HepG2 (cell line): Measurements from ENCODE around the gene ST3GAL2. TPM values are rescaled to one million over a fixed set of nuclear protein-coding genes. Genes with fewer than 3 reads are reported as not detected.

ENCODE experiments used
- ATAC-seq: fragments of 200-7000 bp; cut with Tn5 transposase; 3 replicates; pipeline ENCODE4 v1.9.1; 2020; ENCODE audit warnings: mild to moderate bottlenecking, moderate library complexity
- BruUV-seq: library from RNA; stranded (reverse); fragments of 400-500 nt; replicated peaks from 2 replicates; lab custom pipeline; 2021; lab: Mats Ljungman, UMichigan
- CTCF ChIA-PET: fragments of 300-600 bp; formaldehyde crosslinking; extraction: SDS; loops from one replicate; lab custom pipeline; 2021; ENCODE audit warnings: low total read pairs, inconsistent platforms, low intra/inter-chr PET ratio; lab: Yijun Ruan, JAX
- POLR2A ChIA-PET: fragments of 350-600 bp; sonication (Branson Sonifier 250); formaldehyde crosslinking; loops from one replicate; lab custom pipeline; 2020; ENCODE audit warnings: antibody characterized with exemption, inconsistent platforms; lab: Yijun Ruan, JAX
- DNase-seq: peaks from one replicate; pipeline ENCODE4 v3.0.0-alpha.2; 2015; ENCODE audit warnings: low spot score
- FAIRE-seq: peaks from 3 replicates; lab custom pipeline; 2011; peaks lifted over from hg19 to GRCh38; lab: Jason Lieb, UNC
- H2AFZ ChIP-seq: one replicate; pipeline ENCODE4 v1.6.1; 2011; ENCODE audit warnings: low read length, inconsistent platforms
- H3K27ac ChIP-seq: fragments of 300-600 bp; 3 replicates; pipeline ENCODE4 v1.8.0; 2011; ENCODE audit warnings: mixed run types, mild to moderate bottlenecking, mixed read lengths, low read length, inconsistent platforms; ENCODE audit not compliant: insufficient read depth; ENCODE audit errors: extremely low read length
- H3K27me3 ChIP-seq, 2 experiments: fragments of 200-600 bp in 1 of 2; 2 replicates in 1 of 2; 3 replicates in 1 of 2; pipeline versions ENCODE4 v1.6.0 to v1.8.0; 2011; ENCODE audit warnings: low read length in 2 of 2, mild to moderate bottlenecking in 2 of 2, moderate library complexity in 2 of 2, inconsistent platforms in 1 of 2; ENCODE audit not compliant: insufficient read depth in 2 of 2, control insufficient read depth in 1 of 2
- H3K36me3 ChIP-seq, 2 experiments: fragments of 200-600 bp in 1 of 2; replicated peaks in 1 of 2; 2 replicates in 1 of 2; 3 replicates in 1 of 2; pipeline versions ENCODE4 v1.5.1 to v1.8.0; 2011; ENCODE audit warnings: low read length in 2 of 2, inconsistent platforms in 1 of 2; ENCODE audit not compliant: insufficient read depth in 2 of 2, control insufficient read depth in 1 of 2
- H3K4me1 ChIP-seq: 2 replicates; pipeline ENCODE4 v1.5.1; 2012; ENCODE audit warnings: low read length, inconsistent platforms; ENCODE audit not compliant: insufficient read depth
- H3K4me2 ChIP-seq: 2 replicates; pipeline ENCODE4 v1.6.0; 2011; ENCODE audit warnings: low read depth, low read length, inconsistent platforms
- H3K4me3 ChIP-seq, 3 experiments: fragments of 200-600 bp in 1 of 3; sonication (generic), shearing (Covaris generic) in 1 of 3; replicated peaks in 1 of 3; 2 replicates each; pipeline ENCODE4 v1.5.1; 2011 to 2016; ENCODE audit warnings: low read length in 3 of 3, inconsistent platforms in 2 of 3, low read depth in 2 of 3, mild to moderate bottlenecking in 2 of 3, control low read depth in 1 of 3, mixed read lengths in 1 of 3; ENCODE audit not compliant: insufficient read depth in 1 of 3
- H3K79me2 ChIP-seq: one replicate; pipeline ENCODE4 v1.6.1; 2011; ENCODE audit warnings: low read length, inconsistent platforms; ENCODE audit not compliant: insufficient read depth
- H3K9ac ChIP-seq: 2 replicates; pipeline ENCODE4 v1.6.0; 2011; ENCODE audit warnings: mild to moderate bottlenecking, low read depth, low read length, inconsistent platforms; ENCODE audit not compliant: insufficient read depth
- H3K9me3 ChIP-seq: 2 replicates; pipeline ENCODE4 v1.5.1; 2012; ENCODE audit warnings: mild to moderate bottlenecking, low read length
- H4K20me1 ChIP-seq: 2 replicates; pipeline ENCODE4 v1.6.0; 2011; ENCODE audit warnings: inconsistent platforms, mild to moderate bottlenecking, low read length, moderate library complexity; ENCODE audit not compliant: insufficient read depth
- AGO2 ChIP-seq: fragments of 200-400 bp; formaldehyde crosslinking; optimal IDR thresholded peaks from 2 replicates; pipeline ENCODE3; 2017; ENCODE audit warnings: mild to moderate bottlenecking, low read depth, low read length, moderate library complexity
- ERF ChIP-seq: IDR thresholded peaks from 2 replicates; pipeline ENCODE4 v1.6.1; 2018; ENCODE audit warnings: missing biosample characterization, missing genetic modification reagents
- ETV5 ChIP-seq: IDR thresholded peaks from 2 replicates; pipeline ENCODE4 v1.6.1; 2018; ENCODE audit warnings: missing biosample characterization, missing genetic modification reagents, inconsistent platforms, borderline replicate concordance
- MAFF ChIP-seq: IDR thresholded peaks from 2 replicates; pipeline ENCODE4 v1.6.1; 2011; ENCODE audit warnings: low read depth, low read length, improper control_type of control experiment
- RAD51 ChIP-seq: fragments of 450-650 bp; IDR thresholded peaks from 2 replicates; pipeline ENCODE4 v1.6.1; 2016; ENCODE audit warnings: borderline replicate concordance
- ZFP36L1 ChIP-seq: sonication (generic); formaldehyde crosslinking; IDR thresholded peaks from 2 replicates; pipeline ENCODE4 v1.8.0; 2022; ENCODE audit warnings: mild to moderate bottlenecking, missing genetic modification reagents, moderate library complexity
- ZKSCAN1 ChIP-seq: fragments of 150-350 bp; IDR thresholded peaks from 2 replicates; pipeline ENCODE4 v1.6.1; 2014; ENCODE audit warnings: low read length
- ZNF615 ChIP-seq: sonication (generic); formaldehyde crosslinking; IDR thresholded peaks from 2 replicates; pipeline ENCODE4 v1.5.0; 2020; ENCODE audit warnings: mild to moderate bottlenecking, missing genetic modification reagents, borderline replicate concordance
- ZNF850 ChIP-seq: sonication (generic); formaldehyde crosslinking; conservative IDR thresholded peaks from 2 replicates; pipeline ENCODE4 v1.9.0; 2021; ENCODE audit warnings: mild to moderate bottlenecking, missing genetic modification reagents
- WGBS: methylation state at CpG from one replicate; pipeline ENCODE4 v1.1.6; 2017; ENCODE audit warnings: low lambda C conversion rate; 5-methylcytosine and 5-hydroxymethylcytosine counted together
- in situ Hi-C: cut with HindIII; loops from 2 replicates; pipeline ENCODE4 v1.10.0; 2017; ENCODE audit warnings: low pct_unique_long_range_greater_than_20kb; ENCODE audit not compliant: extremely low pct_ligation_motif_present
- intact Hi-C: fragments of 100-400 bp; cut with micrococcal nuclease; formaldehyde crosslinking; loops from one replicate; pipeline ENCODE4 v1.10.0; 2022; ENCODE audit not compliant: unreplicated experiment
- polyA plus RNA-seq, 8 experiments: library from polyadenylated mRNA; depleted of rRNA in 3 of 8; stranded (reverse) in 7 of 8; unstranded in 1 of 8; fragments of >200 nt; fragmentation: Illumina TruSeq in 4 of 8; extraction: Trizol in 4 of 8; gene quantifications; 2 replicates each; pipeline versions ENCODE4 v1.2.1 to v1.2.3, GENCODE V29; 2011 to 2016; ENCODE audit warnings: low read depth in 4 of 8, missing spikeins in 1 of 8, mixed read lengths in 1 of 8; ENCODE audit not compliant: insufficient read depth in 1 of 8
- total RNA-seq, 5 experiments: library from RNA; depleted of rRNA; stranded (reverse); fragments of >200 nt; fragmentation: Illumina TruSeq; extraction: Trizol; gene quantifications; 2 replicates each; pipeline ENCODE4 v1.2.3, GENCODE V29; 2016; ENCODE audit warnings: low read depth in 1 of 5
- TF ChIP-seq, protein P1 (sequence below): sonication (generic); formaldehyde crosslinking; IDR thresholded peaks from 2 replicates; pipeline ENCODE4 v1.5.1; 2020; ENCODE audit warnings: mild to moderate bottlenecking, missing genetic modification reagents, moderate library complexity
- TF ChIP-seq, protein P2 (sequence below): sonication (generic); formaldehyde crosslinking; IDR thresholded peaks from 2 replicates; pipeline ENCODE4 v1.5.1; 2020; ENCODE audit warnings: missing genetic modification reagents, mild to moderate bottlenecking, borderline replicate concordance

The ST3GAL2 gene
- total and polyA plus RNA-seq, 2 of the 13 experiments (the other 11 are each of a cell fraction or from before 2014, with no cell fraction given) = 16.3 to 24.9 TPM

- no peak overlapping the region for H2AFZ ChIP-seq
- peaks cover 12% of the 10 kb centered on the region for H3K4me1 ChIP-seq
- peaks cover 28 to 49% of the 10 kb centered on the region in 2 experiments for H3K36me3 ChIP-seq
- CTCF ChIA-PET = no interaction called here
- no TSS peak for BruUV-seq
- POLR2A ChIA-PET = interaction anchor here (0.7 to 5.7 kb wide), 3 partner anchors 51 to 98 kb away, joined by 3 to 28 read pairs (median 4); no protein-coding TSS in a partner anchor
- H3K9me3 ChIP-seq = no peaks in the 10 kb centered on the region
- ATAC-seq (no peak), FAIRE-seq (no peak), DNase-seq (no peak)
- TF ChIP-seq ZNF615 = no peak
- TF ChIP-seq ETV5 = 0 out of 2 replicates have a peak, but pooled peaks have one; percentile 9
- TF ChIP-seq ZNF850 (CRISPR knock-in tag) = no peak
- TF ChIP-seq ZKSCAN1 = no peak
- TF ChIP-seq ERF (CRISPR knock-in tag) = no peak
- no peak for TF ChIP-seq MAFF
- TF ChIP-seq RAD51 = no peak
- no peak for TF ChIP-seq ZFP36L1 (CRISPR knock-in tag)
- TF ChIP-seq, protein P1, sequence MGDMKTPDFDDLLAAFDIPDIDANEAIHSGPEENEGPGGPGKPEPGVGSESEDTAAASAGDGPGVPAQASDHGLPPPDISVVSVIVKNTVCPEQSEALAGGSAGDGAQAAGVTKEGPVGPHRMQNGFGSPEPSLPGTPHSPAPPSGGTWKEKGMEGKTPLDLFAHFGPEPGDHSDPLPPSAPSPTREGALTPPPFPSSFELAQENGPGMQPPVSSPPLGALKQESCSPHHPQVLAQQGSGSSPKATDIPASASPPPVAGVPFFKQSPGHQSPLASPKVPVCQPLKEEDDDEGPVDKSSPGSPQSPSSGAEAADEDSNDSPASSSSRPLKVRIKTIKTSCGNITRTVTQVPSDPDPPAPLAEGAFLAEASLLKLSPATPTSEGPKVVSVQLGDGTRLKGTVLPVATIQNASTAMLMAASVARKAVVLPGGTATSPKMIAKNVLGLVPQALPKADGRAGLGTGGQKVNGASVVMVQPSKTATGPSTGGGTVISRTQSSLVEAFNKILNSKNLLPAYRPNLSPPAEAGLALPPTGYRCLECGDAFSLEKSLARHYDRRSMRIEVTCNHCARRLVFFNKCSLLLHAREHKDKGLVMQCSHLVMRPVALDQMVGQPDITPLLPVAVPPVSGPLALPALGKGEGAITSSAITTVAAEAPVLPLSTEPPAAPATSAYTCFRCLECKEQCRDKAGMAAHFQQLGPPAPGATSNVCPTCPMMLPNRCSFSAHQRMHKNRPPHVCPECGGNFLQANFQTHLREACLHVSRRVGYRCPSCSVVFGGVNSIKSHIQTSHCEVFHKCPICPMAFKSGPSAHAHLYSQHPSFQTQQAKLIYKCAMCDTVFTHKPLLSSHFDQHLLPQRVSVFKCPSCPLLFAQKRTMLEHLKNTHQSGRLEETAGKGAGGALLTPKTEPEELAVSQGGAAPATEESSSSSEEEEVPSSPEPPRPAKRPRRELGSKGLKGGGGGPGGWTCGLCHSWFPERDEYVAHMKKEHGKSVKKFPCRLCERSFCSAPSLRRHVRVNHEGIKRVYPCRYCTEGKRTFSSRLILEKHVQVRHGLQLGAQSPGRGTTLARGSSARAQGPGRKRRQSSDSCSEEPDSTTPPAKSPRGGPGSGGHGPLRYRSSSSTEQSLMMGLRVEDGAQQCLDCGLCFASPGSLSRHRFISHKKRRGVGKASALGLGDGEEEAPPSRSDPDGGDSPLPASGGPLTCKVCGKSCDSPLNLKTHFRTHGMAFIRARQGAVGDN (CRISPR knock-in tag) = 0 out of 2 replicates have a peak, but pooled peaks have one; percentile 1
- TF ChIP-seq, protein P2, sequence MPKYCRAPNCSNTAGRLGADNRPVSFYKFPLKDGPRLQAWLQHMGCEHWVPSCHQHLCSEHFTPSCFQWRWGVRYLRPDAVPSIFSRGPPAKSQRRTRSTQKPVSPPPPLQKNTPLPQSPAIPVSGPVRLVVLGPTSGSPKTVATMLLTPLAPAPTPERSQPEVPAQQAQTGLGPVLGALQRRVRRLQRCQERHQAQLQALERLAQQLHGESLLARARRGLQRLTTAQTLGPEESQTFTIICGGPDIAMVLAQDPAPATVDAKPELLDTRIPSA (CRISPR knock-in tag) = no peak
- TF ChIP-seq AGO2 = peak; percentile 72
- H3K9ac ChIP-seq = no peak overlapping the region
- H3K79me2 ChIP-seq = no peaks in the 10 kb centered on the region
- H4K20me1 ChIP-seq = no peaks in the 10 kb centered on the region
- no peak overlapping the region for H3K27ac ChIP-seq
- intact Hi-C loops (no loop called here), in situ Hi-C loops (no loop called here)
- 71% methylated on average over 5 of the region's 10 CpGs for WGBS
- H3K4me2 ChIP-seq = no peak overlapping the region
- no peaks in the 10 kb centered on the region for H3K27me3 ChIP-seq
- no peak overlapping the region for H3K4me3 ChIP-seq
These were observed 40.0 kb upstream of the ST3GAL2 start for GRCh38 chr16:70478912-70479341.
